Measurements from ENCODE around the gene ZSCAN29.

The ZSCAN29 gene

DNA sequence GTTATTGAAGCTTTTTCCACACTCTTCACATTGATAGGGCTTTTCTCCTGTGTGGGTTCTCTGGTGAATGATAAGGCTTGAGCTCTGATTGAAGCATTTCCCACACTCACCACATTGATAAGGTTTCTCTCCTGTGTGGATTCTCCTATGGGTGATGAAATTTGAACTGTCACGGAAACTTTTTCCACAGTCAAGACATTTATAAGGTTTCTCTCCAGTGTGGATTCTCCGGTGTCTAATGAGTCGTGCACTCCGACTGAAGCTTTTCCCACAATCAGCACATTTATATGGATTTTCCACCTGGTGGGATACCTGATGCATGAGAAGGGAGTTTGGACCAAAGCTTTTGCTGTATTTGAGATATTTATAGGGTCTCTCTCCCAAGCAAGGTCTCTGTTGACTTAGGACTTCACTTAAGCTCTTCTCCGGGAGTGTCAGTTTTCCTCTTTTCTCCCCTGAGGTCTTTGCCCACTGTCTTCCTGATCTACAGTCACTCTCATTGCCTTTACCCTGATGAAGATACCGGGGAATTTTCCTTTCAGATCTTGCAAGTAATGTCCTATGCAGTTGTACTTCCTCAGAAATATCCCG is 9.4 kb downstream of the ZSCAN29 start:
- Mint-ChIP-seq H3K4me3 (no peak overlapping the region), H3K9me3 (peaks cover 94% of the 10 kb centered on the region), H3K27ac (no peak overlapping the region), H3K36me3 (ENCODE audit: low read depth) (peaks cover 100% of the 10 kb centered on the region), H3K27me3 (ENCODE audit: low read depth, poor library complexity) (peaks cover 10% of the 10 kb centered on the region), H3K4me1 (no peaks in the 10 kb centered on the region)
- DNase-seq = no peak
- TF ChIP-seq CTCF (IDR thresholded peaks at IDR 0.05) = no peak

GRCh38 chr15:43360821-43361220 is 10.0 kb downstream of the ZSCAN29 start:
- Mint-ChIP-seq H3K4me3 (no peak overlapping the region), H3K36me3 (ENCODE audit: low read depth) (peaks cover 100% of the 10 kb centered on the region), H3K9me3 (peaks cover 94% of the 10 kb centered on the region)

GRCh38 chr15:43352693-43353382 is 18.0 kb downstream of the ZSCAN29 start:
- Mint-ChIP-seq H3K36me3 (ENCODE audit: low read depth) (peaks cover 53% of the 10 kb centered on the region), H3K4me1 (peaks cover 18% of the 10 kb centered on the region), H3K4me3 (no peak overlapping the region), H3K9me3 (peaks cover 14% of the 10 kb centered on the region), H3K27me3 (ENCODE audit: low read depth, poor library complexity) (peaks cover 6% of the 10 kb centered on the region), H3K27ac (no peak overlapping the region)
- DNase-seq = no peak
- TF ChIP-seq CTCF (IDR thresholded peaks at IDR 0.05) = no peak

More at GRCh38 chr15:43360821-43361220, 10.0 kb downstream of the ZSCAN29 start:
- H3K27me3 Mint-ChIP-seq (ENCODE audit: low read depth, poor library complexity) = peaks cover 6% of the 10 kb centered on the region
- no peaks in the 10 kb centered on the region for H3K4me1 Mint-ChIP-seq
- no peak overlapping the region for H3K27ac Mint-ChIP-seq
- DNase-seq = no peak
- TF ChIP-seq CTCF (IDR thresholded peaks at IDR 0.05) = no peak

DNA sequence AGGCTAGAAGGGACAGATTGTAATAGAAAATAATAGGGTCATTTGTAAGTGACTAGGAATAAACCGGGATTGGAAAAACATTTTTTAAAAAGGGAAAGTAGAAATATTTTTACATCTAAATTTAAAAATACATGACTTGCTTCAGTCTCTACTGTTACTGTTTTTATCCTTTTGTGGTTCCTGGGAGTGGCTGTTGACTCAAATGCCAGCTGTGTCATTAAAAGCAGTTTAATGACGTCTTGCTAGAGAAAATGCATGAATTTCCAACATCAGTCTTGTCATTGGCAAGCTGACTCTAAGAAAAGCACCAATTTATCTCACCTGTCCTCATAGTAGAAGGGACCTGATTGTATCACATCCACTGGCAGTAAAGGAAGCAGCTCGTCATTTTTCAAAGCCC is 23.7 kb downstream of the ZSCAN29 start:
- Mint-ChIP-seq H3K36me3 (ENCODE audit: low read depth) (peaks cover 26% of the 10 kb centered on the region), H3K27me3 (ENCODE audit: low read depth, poor library complexity) (peaks cover 3% of the 10 kb centered on the region), H3K4me3 (no peak overlapping the region), H3K4me1 (no peaks in the 10 kb centered on the region), H3K9me3 (no peaks in the 10 kb centered on the region), H3K27ac (peak overlapping the region; percentile 24)
- no peak for TF ChIP-seq CTCF (IDR thresholded peaks at IDR 0.05)
- no peak for DNase-seq

GRCh38 chr15:43346305-43346704 is 24.5 kb downstream of the ZSCAN29 start:
- Mint-ChIP-seq H3K9me3 (no peaks in the 10 kb centered on the region), H3K4me1 (no peaks in the 10 kb centered on the region), H3K4me3 (no peak overlapping the region), H3K27me3 (ENCODE audit: low read depth, poor library complexity) (peaks cover 3% of the 10 kb centered on the region), H3K27ac (no peak overlapping the region), H3K36me3 (ENCODE audit: low read depth) (peaks cover 27% of the 10 kb centered on the region)
- TF ChIP-seq CTCF (IDR thresholded peaks at IDR 0.05) = no peak
- DNase-seq = no peak

GRCh38 chr15:43330780-43331087 is 40.1 kb downstream of the ZSCAN29 start:
- DNase-seq = no peak
- Mint-ChIP-seq H3K36me3 (ENCODE audit: low read depth) (peaks cover 54% of the 10 kb centered on the region), H3K9me3 (peaks cover 4% of the 10 kb centered on the region), H3K27me3 (ENCODE audit: low read depth, poor library complexity) (peaks cover 12% of the 10 kb centered on the region), H3K27ac (peak overlapping the region; percentile 99), H3K4me1 (peaks cover 42% of the 10 kb centered on the region), H3K4me3 (peak overlapping the region; percentile 88)
- TF ChIP-seq CTCF (IDR thresholded peaks at IDR 0.05) = no peak
